Suprapubic skin (tissue), 4 donors: Measurements from ENCODE around the gene PPP2R2C. TPM values are rescaled to one million over a fixed set of nuclear protein-coding genes. Genes with fewer than 3 reads are reported as not detected.

Experiments used
- DNase-seq, 2 donors: peaks; one replicate each; pipeline ENCODE4 v3.0.0-alpha.2; 2019; ENCODE audit warnings: low spot score in 2 of 2
- H3K27ac ChIP-seq: fragments of 200-600 bp; sonication (generic); one replicate; pipeline ENCODE4 v1.5.1; 2019
- H3K27me3 ChIP-seq: fragments of 200-600 bp; sonication (generic); one replicate; pipeline ENCODE4 v1.5.1; 2019
- H3K36me3 ChIP-seq: fragments of 200-600 bp; sonication (generic); one replicate; pipeline ENCODE4 v1.5.1; 2019
- H3K4me1 ChIP-seq: fragments of 200-600 bp; sonication (generic); one replicate; pipeline ENCODE4 v1.5.1; 2019
- H3K4me3 ChIP-seq: fragments of 200-600 bp; sonication (generic); one replicate; pipeline ENCODE4 v1.5.1; 2019; ENCODE audit warnings: mild to moderate bottlenecking
- H3K9me3 ChIP-seq: fragments of 200-600 bp; sonication (generic); one replicate; pipeline ENCODE4 v1.5.1; 2019
- CTCF ChIP-seq, 2 donors: fragments of 200-600 bp in 1 of 2; fragments of 450-650 bp in 1 of 2; sonication (generic) in 1 of 2; IDR thresholded peaks; one replicate each; pipeline ENCODE4 v1.5.1; 2016 to 2019; ENCODE audit warnings: antibody characterized with exemption in 2 of 2, mild to moderate bottlenecking in 1 of 2, moderate library complexity in 1 of 2
- EP300 ChIP-seq: sonication (generic); formaldehyde crosslinking; IDR thresholded peaks from one replicate; pipeline ENCODE4 v1.6.1; 2017; ENCODE audit warnings: antibody characterized with exemption
- POLR2A ChIP-seq, 2 donors: fragments of 450-650 bp; IDR thresholded peaks; one replicate each; pipeline ENCODE4 v1.6.1; 2017; ENCODE audit warnings: antibody characterized with exemption in 2 of 2, mild to moderate bottlenecking in 2 of 2, moderate library complexity in 2 of 2
- POLR2AphosphoS5 ChIP-seq, 3 donors: sonication (generic); formaldehyde crosslinking; IDR thresholded peaks; one replicate each; pipeline ENCODE4 v1.6.1; 2017; ENCODE audit warnings: antibody characterized with exemption in 3 of 3
- WGBS: methylation state at CpG from one replicate; pipeline ENCODE4 v1.1.5; 2018; 5-methylcytosine and 5-hydroxymethylcytosine counted together
- total RNA-seq, 4 donors: library from RNA; depleted of rRNA; stranded (reverse); fragments of >200 nt; gene quantifications; one replicate each; pipeline ENCODE4 v1.1.0, GENCODE V29; 2016

The PPP2R2C gene
- total RNA-seq, 4 donors from 2014 or later = 42.5 to 81.5 (median 61.0) TPM

GRCh38 chr4:6335040-6335590 lies 137.3 kb downstream of the PPP2R2C start:
- H3K4me3 ChIP-seq = no peak overlapping the region
- DNase-seq = no peak
- TF ChIP-seq POLR2A (IDR thresholded peaks at IDR 0.05) (no peak), EP300 (no peak), CTCF (IDR thresholded peaks at IDR 0.05) (no peak), POLR2AphosphoS5 (IDR thresholded peaks at IDR 0.05) (no peak)
- H3K36me3 ChIP-seq = peaks cover 5% of the 10 kb centered on the region
- H3K4me1 ChIP-seq = no peaks in the 10 kb centered on the region
- WGBS = 80% methylated on average over 12 of the region's 12 CpGs
- no peak overlapping the region for H3K27ac ChIP-seq
- H3K27me3 ChIP-seq = peaks cover 46% of the 10 kb centered on the region
- H3K9me3 ChIP-seq = no peaks in the 10 kb centered on the region

GRCh38 chr4:6334203-6334887 lies 138.1 kb downstream of the PPP2R2C start:
- WGBS = 78% methylated on average over 5 of the region's 5 CpGs
- Histone ChIP-seq H3K27me3 (peaks cover 39% of the 10 kb centered on the region), H3K4me1 (no peaks in the 10 kb centered on the region), H3K9me3 (no peaks in the 10 kb centered on the region), H3K36me3 (peaks cover 5% of the 10 kb centered on the region), H3K27ac (no peak overlapping the region), H3K4me3 (no peak overlapping the region)
- TF ChIP-seq POLR2A (IDR thresholded peaks at IDR 0.05) = no peak
- TF ChIP-seq CTCF (IDR thresholded peaks at IDR 0.05) = no peak
- no peak for TF ChIP-seq EP300
- no peak for TF ChIP-seq POLR2AphosphoS5 (IDR thresholded peaks at IDR 0.05)
- no peak for DNase-seq

GRCh38 chr4:6333301-6334202 lies 138.9 kb downstream of the PPP2R2C start:
- H3K27ac ChIP-seq = no peak overlapping the region
- no peak overlapping the region for H3K4me3 ChIP-seq
- H3K27me3 ChIP-seq = peaks cover 38% of the 10 kb centered on the region
- 93% methylated on average over 16 of the region's 19 CpGs for WGBS
- no peaks in the 10 kb centered on the region for H3K4me1 ChIP-seq
- TF ChIP-seq EP300 (no peak), CTCF (IDR thresholded peaks at IDR 0.05) (peak in 1 of 2 donors; percentile 21)
- no peaks in the 10 kb centered on the region for H3K9me3 ChIP-seq
- DNase-seq = no peak
- H3K36me3 ChIP-seq = peaks cover 5% of the 10 kb centered on the region

GRCh38 chr4:6332669-6333050 lies 139.8 kb downstream of the PPP2R2C start:
- Histone ChIP-seq H3K27me3 (peaks cover 41% of the 10 kb centered on the region), H3K27ac (no peak overlapping the region), H3K4me3 (no peak overlapping the region), H3K9me3 (no peaks in the 10 kb centered on the region), H3K36me3 (peaks cover 5% of the 10 kb centered on the region), H3K4me1 (no peaks in the 10 kb centered on the region)
- no peak for DNase-seq
- TF ChIP-seq POLR2A (IDR thresholded peaks at IDR 0.05) (no peak), EP300 (no peak), CTCF (IDR thresholded peaks at IDR 0.05) (no peak), POLR2AphosphoS5 (IDR thresholded peaks at IDR 0.05) (no peak)
- WGBS = 76% methylated on average over 6 of the region's 6 CpGs
